ENCODE results near the gene DOCK4.

DNA sequence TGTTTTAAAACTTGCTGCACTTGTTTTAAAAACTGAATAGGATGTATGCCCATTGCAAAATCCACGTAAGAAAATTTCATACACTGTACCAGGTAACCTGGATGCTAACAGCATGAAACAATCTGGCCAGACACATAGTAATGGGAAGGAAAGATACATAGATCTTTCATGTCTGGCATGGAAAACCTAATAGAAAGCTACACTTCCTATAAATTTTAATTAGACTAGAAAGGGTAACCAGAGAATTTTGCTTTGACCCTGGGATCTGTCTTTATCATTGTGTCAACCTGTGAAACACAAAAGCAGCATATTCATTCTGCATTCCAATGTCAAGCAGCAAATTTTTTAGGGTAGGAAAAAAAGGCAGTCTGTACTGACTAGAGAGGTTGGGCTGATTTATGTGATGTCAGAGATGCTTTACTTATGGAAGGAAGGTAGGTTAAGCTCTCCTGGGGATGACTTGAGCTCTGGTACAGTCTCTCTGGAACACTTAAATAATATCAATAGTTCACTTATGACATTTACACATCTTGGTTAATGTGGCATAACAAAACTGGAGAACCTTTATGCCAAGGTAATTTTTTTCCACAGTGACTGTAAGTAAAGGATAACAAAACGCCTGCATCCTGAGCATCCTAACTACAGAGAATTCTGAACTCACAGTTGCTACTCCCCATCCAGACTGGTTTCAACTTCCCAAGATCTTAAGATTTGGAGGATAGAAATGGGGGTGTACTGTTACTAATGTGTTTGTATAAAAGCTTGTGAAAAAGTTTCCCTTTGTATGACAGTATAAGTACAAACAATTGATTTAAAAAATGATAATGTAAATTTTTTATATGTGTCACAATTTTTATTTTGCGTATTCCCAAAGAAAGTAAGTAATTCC, 44.7 kb downstream of the DOCK4 start:
- TF ChIP-seq, protein P1, sequence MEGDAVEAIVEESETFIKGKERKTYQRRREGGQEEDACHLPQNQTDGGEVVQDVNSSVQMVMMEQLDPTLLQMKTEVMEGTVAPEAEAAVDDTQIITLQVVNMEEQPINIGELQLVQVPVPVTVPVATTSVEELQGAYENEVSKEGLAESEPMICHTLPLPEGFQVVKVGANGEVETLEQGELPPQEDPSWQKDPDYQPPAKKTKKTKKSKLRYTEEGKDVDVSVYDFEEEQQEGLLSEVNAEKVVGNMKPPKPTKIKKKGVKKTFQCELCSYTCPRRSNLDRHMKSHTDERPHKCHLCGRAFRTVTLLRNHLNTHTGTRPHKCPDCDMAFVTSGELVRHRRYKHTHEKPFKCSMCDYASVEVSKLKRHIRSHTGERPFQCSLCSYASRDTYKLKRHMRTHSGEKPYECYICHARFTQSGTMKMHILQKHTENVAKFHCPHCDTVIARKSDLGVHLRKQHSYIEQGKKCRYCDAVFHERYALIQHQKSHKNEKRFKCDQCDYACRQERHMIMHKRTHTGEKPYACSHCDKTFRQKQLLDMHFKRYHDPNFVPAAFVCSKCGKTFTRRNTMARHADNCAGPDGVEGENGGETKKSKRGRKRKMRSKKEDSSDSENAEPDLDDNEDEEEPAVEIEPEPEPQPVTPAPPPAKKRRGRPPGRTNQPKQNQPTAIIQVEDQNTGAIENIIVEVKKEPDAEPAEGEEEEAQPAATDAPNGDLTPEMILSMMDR (IDR thresholded peaks at IDR 0.05; ENCODE audit: insufficient read depth, low read depth, low read length), result no peak
- no peak for TF ChIP-seq EZH2 (IDR thresholded peaks at IDR 0.05; ENCODE audit: insufficient read depth, low read length)
